Activated naive CD8-positive, alpha-beta T cell treated with anti-CD3 and anti-CD28 coated beads, Interleukin-2, amount 10 ng/mL, durations not matched to agents 7 days and 5 days (primary cell): Measurements from ENCODE around the gene SH3BP4. TPM values are rescaled to one million over a fixed set of nuclear protein-coding genes. Genes with fewer than 3 reads are reported as not detected.

Experiments
- ATAC-seq: fragments of 150-1000 bp; cut with Tn5 transposase; one replicate; pipeline ENCODE4 v1.10.0; 2021; ENCODE audit warnings: low read depth, moderate library complexity
- POLR2A ChIA-PET: fragments of 350-600 bp; sonication (Branson Sonifier 250); formaldehyde crosslinking; loops from one replicate; lab custom pipeline; 2021; ENCODE audit warnings: antibody characterized with exemption; lab: Charles Lee
- DNase-seq: peaks from one replicate; pipeline ENCODE4 v3.0.0; 2021
- H3K27ac Mint-ChIP-seq: one replicate; pipeline ENCODE4 v1.8.0; 2022; ENCODE audit warnings: mild to moderate bottlenecking, mixed read lengths
- H3K27me3 Mint-ChIP-seq: one replicate; pipeline ENCODE4 v1.8.0; 2022; ENCODE audit warnings: mild to moderate bottlenecking, moderate library complexity, mixed read lengths
- H3K36me3 Mint-ChIP-seq: one replicate; pipeline ENCODE4 v1.8.0; 2021; ENCODE audit warnings: mild to moderate bottlenecking, mixed read lengths
- H3K4me1 Mint-ChIP-seq: one replicate; pipeline ENCODE4 v1.8.0; 2021; ENCODE audit warnings: mixed read lengths
- H3K4me3 Mint-ChIP-seq: one replicate; pipeline ENCODE4 v1.8.0; 2022; ENCODE audit warnings: mild to moderate bottlenecking, moderate library complexity, mixed read lengths
- H3K9me3 Mint-ChIP-seq: one replicate; pipeline ENCODE4 v1.8.0; 2021; ENCODE audit warnings: mixed read lengths
- total RNA-seq, 2 experiments: library from RNA; stranded (reverse); gene quantifications; one replicate each; pipeline ENCODE4 v1.2.3, GENCODE V29; 2021

SH3BP4 gene
- total RNA-seq, 2 experiments from 2014 or later: 0.17 TPM; not detected in 1

GRCh38 chr2:235098269-235098668 lies 146.5 kb downstream of the SH3BP4 start:
- POLR2A ChIA-PET: no interaction called here
- Mint-ChIP-seq H3K4me3 (no peak overlapping the region), H3K4me1 (no peaks in the 10 kb centered on the region), H3K27ac (no peak overlapping the region), H3K27me3 (no peaks in the 10 kb centered on the region), H3K9me3 (no peaks in the 10 kb centered on the region), H3K36me3 (no peaks in the 10 kb centered on the region)
- ATAC-seq (no peak), DNase-seq (no peak)

GRCh38 chr2:235098736-235099494 lies 147.1 kb downstream of the SH3BP4 start:
- no peaks in the 10 kb centered on the region for H3K4me1 Mint-ChIP-seq
- H3K36me3 Mint-ChIP-seq: no peaks in the 10 kb centered on the region
- H3K4me3 Mint-ChIP-seq: no peak overlapping the region
- no peak overlapping the region for H3K27ac Mint-ChIP-seq
- H3K9me3 Mint-ChIP-seq: no peaks in the 10 kb centered on the region
- H3K27me3 Mint-ChIP-seq: no peaks in the 10 kb centered on the region
- POLR2A ChIA-PET: no interaction called here
- DNase-seq (no peak), ATAC-seq (no peak)

- Mint-ChIP-seq H3K9me3 (no peaks in the 10 kb centered on the region), H3K36me3 (no peaks in the 10 kb centered on the region), H3K27me3 (peaks cover 2% of the 10 kb centered on the region), H3K27ac (no peak overlapping the region), H3K4me3 (no peak overlapping the region), H3K4me1 (no peaks in the 10 kb centered on the region)
- POLR2A ChIA-PET: no interaction called here
- no peak for DNase-seq
- no peak for ATAC-seq
Observed at GRCh38 chr2:235102896-235103295, 151.1 kb downstream of the SH3BP4 start.
